HG03342 (cell line): ENCODE data around the gene SIMC1.
A peak's percentile ranks its signal among the peaks of the same experiment; 100 is the strongest.
"Not testable (repeated sequence)": the region's sequence is repeated elsewhere in the genome, so short reads cannot be mapped to it uniquely, and the experiment has no call there.

ENCODE experiments used
- ATAC-seq: cut with Tn5 transposase; IDR thresholded peaks from one replicate; pipeline ENCODE4 v1.9.1; 2021; ENCODE audit warnings: mild to moderate bottlenecking, moderate library complexity; ENCODE audit not compliant: unreplicated experiment

Gene SIMC1

GRCh38 chr5:176237971-176238644 is at the start of gene SIMC1:
TSS of gene SIMC1 (plus strand) at chr5:176238424. CDS start at chr5:176238509, 85 bp downstream.
- ATAC-seq, result peak; percentile 60

GRCh38 chr5:176188506-176189193 is 49.6 kb upstream of the SIMC1 start:
- no peak for ATAC-seq

GRCh38 chr5:176189857-176190256 is 48.4 kb upstream of the SIMC1 start:
- ATAC-seq, result no peak

GRCh38 chr5:176190886-176191755 is 47.1 kb upstream of the SIMC1 start:
- ATAC-seq, result no peak

- ATAC-seq, result no peak
These were observed 46.0 kb upstream of the SIMC1 start for GRCh38 chr5:176192094-176192721.

- ATAC-seq, result not testable (repeated sequence)
These were observed 45.5 kb upstream of the SIMC1 start for GRCh38 chr5:176192722-176193117.

GRCh38 chr5:176193636-176194035 is 44.6 kb upstream of the SIMC1 start:
- not testable (repeated sequence) for ATAC-seq

- ATAC-seq, result not testable (repeated sequence)
These were observed 43.8 kb upstream of the SIMC1 start for GRCh38 chr5:176194238-176195083.

GRCh38 chr5:176195084-176195413 is 43.2 kb upstream of the SIMC1 start:
- not testable (repeated sequence) for ATAC-seq

- not testable (repeated sequence) for ATAC-seq
These were observed 42.6 kb upstream of the SIMC1 start for GRCh38 chr5:176195487-176196207.

GRCh38 chr5:176196781-176197180 is 41.4 kb upstream of the SIMC1 start:
- ATAC-seq, result not testable (repeated sequence)

GRCh38 chr5:176197234-176197858 is 40.9 kb upstream of the SIMC1 start:
- ATAC-seq, result not testable (repeated sequence)

- ATAC-seq, result not testable (repeated sequence)
These were observed 39.9 kb upstream of the SIMC1 start for GRCh38 chr5:176198299-176198698.

- not testable (repeated sequence) for ATAC-seq
These were observed 39.1 kb upstream of the SIMC1 start for GRCh38 chr5:176198991-176199733.

- ATAC-seq, result not testable (repeated sequence)
These were observed 38.3 kb upstream of the SIMC1 start for GRCh38 chr5:176199803-176200399.

GRCh38 chr5:176201811-176202210 is 36.4 kb upstream of the SIMC1 start:
- no peak for ATAC-seq

- no peak for ATAC-seq
These were observed 35.1 kb upstream of the SIMC1 start for GRCh38 chr5:176203086-176203485.

GRCh38 chr5:176203535-176203934 is 34.7 kb upstream of the SIMC1 start:
- not testable (repeated sequence) for ATAC-seq
